ENCODE measurements around the gene ZMIZ1.

Gene ZMIZ1

DNA sequence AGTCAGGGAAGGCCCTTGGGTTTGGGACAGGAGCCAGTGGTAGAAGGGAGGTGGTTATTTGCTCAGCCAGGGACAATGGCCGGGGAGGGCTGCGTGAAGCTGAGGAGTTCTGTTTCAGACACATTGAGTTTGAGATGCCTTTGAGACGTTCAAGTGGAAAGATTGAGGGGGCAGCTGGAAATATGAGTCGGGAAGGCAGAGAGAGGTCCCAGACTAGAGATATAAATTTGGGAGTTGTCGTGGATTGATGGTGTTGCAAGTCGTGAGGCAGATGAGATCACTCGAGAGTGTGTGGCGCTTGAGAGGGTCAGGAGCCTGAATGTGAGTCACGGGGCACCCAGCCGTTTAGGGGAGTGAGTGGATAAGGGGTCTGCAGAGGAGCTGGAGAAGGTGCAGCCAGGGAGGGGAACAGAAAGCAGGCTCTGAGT, 73.3 kb downstream of the ZMIZ1 start:
- no peak for FAIRE-seq

DNA sequence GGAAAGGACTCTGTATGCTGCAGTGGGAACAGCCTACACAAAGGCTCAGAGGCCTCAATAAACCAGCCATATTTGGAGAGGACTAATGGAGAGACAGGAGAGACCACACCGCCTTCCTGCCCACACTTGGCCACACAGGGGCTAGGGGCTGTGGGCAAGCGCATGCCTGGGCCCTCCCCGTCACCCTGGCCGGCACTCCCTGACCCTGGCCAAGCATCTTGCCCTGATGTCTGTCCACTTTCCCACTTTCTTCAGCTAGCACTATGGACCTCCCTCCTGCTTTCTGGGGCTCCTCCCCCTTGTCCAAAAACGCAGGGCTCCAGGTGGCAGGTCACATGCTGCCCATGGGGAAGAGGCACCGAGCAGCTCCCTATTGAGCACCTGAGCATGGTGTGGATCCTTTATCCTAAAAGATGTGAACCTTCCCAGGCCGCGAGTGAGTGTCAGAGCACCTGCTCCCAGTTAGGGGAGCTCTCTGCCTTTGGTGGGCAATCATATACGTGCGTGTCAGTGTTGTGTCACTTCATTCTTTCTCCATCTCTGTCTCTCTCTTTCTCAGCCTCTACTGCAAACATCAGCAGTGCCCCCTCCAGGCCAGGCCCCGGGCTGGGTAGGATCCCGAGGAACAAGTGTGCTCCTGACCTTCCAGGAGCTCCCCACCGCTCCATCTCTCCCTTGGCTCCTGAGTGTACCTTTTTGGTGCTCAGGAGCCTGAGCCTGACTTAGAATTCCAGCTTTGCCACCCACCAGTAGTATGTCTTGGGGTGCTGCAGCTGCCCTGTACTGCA, 74.0 kb downstream of the ZMIZ1 start:
- FAIRE-seq, result no peak

DNA sequence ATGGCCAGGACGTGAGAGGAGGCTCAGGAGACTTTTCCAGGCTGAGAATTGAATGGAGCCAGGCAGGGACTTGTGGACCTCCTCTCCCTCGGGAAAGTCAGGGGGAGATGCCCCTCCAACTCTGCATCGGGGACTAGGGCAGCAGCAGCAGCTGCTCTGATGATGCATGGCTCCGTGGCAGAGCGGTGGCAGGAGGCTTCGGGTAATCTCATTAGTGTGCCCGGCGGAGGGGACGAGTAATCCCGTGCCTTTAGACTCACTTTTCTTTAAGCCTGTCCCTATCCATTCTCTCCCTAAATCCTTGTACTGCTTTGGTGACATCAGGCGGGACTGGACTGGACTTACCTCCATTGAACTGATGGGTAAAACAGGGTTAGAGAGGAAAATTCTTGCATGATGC, 75.1 kb downstream of the ZMIZ1 start:
- FAIRE-seq, result no peak

DNA sequence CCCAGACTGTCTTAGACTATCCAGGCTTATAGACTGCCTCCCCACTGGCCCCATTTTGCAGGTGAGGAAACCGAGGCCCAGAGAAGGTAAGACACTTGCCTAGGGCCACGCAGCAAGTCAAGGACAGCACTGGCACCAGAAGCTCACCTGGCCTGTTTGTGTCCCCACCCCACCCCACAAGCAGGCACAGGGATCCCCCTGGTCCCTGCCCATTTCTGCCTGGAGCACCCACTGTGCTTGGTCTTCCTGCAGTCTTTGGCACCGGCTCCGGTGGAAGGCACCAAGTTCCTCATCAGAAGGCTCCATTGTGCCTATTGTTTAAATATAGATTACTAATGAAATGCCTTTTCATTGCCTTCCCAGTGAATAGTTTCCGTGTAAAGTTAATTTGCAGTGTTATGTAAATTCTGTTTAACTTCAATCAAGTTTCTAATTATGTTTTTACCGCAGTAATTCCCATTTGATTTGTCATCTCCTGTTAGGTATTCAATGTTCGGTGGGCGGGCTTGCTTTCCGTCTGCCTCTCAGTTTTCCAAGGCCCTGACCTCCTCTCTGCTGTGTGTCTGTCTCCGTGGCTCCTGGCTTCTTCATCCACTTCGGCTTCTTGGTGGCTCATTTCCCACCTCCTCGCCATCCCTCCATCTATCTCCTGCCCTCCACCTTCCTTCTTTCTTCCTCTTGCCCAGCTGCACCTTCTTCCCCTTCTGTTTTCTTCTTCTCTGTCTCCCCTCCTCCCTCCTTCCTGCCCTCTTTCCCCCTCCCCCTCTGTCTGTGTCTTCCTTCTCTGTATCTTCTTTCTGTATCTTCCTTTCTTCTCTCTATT, 75.8 kb downstream of the ZMIZ1 start:
- FAIRE-seq, result no peak

DNA sequence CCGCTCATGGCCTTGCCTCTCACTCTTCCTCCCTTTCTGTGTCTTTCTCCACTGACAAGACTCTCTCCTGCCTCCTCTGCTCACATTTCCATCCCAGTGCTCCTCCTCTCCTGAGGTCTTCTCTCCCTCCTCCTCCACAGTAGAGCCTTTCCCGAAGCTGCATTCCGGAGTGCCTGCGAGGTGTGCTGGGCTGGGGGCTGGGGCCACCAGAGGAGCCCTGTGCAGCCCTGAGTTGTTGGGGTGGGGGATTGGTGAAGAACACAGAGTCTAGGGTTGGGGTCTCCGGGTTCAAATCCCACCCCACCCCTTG, 76.4 kb downstream of the ZMIZ1 start:
- FAIRE-seq, result no peak

DNA sequence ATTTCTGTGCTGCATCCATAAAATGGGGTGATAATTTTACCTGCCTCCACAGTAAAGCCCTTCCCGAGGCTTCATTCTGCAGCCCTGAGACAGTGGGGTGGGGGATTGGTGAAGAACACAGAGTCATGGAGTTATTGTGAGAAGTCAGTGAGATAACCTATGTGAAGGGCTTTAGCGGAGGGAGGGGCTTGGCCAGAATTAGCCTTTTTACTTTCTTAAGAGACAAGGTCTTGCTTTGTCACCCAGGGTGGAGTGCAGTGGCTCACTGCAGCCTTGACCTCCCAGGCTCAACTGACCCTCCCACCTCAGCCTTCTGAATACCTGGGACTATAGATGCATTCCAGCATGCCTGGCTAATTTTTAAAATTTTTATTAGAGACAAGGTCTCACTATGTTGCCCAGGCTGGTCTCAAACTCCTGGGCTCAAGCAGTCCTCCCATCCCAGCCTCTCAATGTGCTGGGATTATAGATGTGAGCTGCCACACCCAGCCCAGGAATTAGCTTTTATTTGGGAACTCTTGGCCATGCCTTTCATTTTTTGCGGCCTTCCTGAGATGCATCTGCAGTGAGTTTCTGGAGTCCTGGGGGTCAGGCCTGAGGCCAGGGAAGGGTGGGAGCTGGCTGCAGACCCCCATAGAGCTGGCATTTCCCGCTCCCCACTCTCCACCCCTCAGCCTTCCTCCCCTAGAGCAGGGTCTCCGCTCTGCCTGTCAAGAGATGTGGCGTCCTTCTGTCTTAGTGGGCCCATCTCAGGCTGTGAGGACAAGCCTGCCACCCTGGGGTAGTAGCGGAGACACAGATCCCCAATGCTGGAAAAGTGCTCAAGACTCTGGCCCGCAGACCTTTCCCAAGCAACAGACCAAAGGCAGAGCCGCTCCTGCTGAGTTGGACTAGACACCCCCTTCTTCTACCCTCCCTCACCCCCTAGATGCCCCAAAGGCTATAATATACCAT, 77.0 kb downstream of the ZMIZ1 start:
- no peak for FAIRE-seq

DNA sequence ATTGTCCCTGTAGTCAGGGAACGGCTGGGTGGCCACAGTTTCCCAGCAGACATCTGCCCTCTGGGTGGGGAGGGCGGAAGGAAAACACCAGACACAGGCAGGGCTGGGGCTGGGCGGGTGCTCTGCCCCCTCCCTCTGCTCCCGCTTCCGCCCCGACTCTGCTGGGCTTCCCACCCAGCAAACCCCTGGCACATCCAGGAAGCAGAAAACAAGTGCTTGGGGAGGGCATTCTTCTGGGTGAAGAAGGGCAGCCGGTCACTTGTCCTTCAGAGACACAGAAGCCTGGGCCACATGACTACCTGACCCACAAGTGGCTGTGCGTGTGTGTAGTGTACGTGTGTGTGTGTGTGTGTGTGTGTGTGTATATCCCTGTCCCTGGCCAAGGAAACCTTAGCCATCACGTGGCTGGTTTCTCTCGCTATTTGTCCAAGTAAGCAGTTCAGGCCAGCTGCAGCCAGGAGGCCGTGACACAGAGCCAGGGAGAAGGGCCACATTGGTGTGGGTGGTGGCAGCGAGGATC, 77.9 kb downstream of the ZMIZ1 start:
- no peak for FAIRE-seq

DNA sequence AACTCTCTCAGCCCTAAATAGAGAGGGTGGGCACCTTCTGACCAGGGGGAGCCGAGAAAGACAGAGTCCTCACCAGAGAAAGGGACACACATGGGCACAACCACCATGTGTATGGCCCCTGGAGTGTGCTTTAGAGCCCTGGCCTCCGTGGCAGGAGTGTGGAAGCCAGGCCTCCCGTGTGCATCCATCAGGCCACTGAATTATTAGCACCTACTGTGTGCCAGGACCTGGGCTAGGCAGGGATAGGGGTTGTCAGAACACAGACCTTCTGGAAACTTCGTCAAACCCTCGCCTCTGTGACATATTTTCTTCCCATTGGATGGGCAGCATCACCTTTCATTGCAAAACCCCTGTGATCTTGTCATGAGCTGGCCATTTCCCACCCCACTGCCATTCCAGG, 78.5 kb downstream of the ZMIZ1 start:
- no peak for FAIRE-seq

DNA sequence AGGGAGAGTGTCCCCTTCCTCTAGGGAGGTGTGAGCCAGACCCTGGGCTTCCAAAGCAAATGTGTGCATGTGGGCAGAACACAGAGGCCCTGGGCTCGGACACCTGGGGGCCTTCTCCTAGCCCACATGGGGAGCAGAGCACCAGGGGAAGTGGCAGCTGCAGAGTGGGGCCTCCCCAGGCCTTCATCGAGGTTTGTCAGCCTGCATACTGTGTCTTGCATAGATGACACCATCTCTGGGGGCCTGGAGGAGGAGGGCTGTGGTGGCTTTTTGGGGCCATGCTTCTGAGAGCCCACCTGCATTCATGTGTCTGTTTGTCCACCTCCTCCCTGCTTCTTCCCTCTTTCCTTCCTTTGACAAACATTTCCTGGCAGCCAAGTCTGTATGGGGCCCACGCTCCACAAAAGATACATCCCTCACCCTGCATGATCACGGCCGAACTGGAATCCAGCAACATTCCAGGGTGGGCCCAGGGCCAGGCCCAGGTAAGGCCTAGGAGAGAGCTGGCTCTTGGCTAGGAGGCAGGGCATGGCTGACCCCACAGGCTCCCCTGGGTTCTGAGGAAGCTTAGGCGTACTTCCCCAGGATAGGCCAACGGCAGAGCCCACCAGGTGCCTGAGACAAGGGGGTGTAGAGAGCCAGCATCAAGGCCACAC, 79.2 kb downstream of the ZMIZ1 start:
- no peak for FAIRE-seq

DNA sequence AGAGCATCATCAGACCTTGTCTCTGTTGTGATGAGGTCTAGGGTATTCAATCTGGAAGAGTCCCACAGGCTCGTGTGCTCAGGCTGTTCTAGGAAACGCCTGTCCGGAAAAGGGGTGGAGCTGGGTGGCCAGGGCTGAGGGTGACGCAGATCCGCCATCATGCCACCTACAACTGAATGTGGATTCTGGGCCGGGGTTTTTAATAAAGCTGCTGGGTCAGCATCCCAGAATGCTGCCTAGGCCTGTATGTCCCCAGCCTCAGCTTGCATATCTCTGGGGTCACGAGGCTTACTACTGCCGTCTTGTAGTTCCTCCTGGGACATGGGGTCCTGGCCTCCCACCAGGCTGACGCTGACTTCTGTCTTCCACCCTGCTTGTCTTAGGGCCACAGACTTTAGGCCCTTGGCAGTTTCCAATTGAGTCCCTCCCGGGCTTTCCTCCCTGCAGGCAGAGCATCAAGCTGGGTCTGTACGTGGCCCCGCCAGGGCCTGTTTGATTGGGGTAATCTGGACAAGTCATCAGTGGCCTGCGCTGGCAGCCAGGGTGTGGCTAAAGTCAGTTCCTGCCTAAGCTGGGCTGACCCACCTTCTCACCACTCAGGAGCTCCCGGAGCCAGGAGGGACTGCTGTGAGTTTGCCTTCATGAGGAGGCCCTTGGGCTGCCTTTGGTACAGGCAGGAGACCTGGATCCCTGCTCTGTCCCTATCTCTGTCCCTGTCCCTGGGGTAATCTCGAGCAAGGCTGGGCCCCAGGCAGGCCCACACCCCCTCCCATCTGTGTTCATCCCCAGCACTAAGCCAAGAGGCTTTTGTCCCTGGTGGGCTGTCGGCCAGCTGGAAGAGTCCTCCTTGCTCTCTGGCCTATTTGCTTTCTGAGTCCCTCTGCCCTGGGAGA, 79.9 kb downstream of the ZMIZ1 start:
- no peak for FAIRE-seq

DNA sequence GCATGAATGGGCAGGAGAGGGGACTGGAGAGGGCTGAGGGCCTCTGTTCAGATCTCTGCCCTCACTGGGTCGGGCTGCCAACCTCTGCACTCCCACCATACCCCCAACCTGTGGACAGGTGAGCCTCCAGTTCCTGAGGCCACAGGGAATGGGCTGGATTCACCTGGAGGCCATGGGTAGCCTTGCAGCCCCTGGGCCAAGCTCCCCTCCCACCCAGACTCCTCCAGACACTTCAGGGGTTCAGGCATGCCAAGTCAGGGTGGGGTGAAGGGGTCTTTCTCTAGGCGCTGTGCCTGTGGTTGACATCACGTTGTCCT, 80.5 kb downstream of the ZMIZ1 start:
- FAIRE-seq, result no peak

DNA sequence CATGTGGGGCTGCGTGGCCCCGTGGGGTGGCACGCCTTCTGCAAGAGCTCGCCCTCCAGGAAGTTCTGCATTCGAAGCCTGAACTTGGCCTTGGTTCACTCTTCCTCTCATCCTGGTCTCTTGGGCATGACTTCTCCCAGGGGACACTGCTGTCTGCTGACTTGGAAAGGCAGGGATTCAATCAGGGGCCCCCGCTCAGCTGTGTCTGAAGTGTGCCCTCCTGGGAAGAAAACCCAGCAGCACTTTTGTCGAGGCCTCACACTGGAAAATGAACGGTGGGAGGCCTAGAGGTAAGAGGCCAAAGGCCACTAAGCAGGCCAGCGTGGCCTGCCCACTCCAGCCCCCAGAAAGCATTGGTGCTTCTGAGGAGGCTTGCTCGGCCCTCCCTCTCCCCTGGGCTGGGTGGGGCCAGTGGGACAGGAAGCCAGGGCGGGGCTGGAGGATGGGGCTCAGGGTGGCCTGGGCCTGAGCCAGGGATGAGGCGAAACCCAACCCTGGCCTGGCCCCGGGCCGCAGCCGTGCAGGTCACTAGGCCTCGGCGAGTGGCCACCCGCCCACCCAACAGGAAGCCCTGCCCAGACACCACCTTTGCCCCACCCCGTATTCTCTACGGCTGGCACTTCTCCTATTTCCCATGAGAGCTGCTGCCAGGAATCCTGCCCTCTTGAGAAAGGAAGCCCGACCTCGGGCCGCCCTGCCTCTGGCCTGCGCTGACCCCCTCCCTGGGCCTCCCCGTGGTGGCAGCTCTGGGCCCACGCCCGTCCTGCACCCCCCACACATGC, 81.1 kb downstream of the ZMIZ1 start:
- no peak for FAIRE-seq

DNA sequence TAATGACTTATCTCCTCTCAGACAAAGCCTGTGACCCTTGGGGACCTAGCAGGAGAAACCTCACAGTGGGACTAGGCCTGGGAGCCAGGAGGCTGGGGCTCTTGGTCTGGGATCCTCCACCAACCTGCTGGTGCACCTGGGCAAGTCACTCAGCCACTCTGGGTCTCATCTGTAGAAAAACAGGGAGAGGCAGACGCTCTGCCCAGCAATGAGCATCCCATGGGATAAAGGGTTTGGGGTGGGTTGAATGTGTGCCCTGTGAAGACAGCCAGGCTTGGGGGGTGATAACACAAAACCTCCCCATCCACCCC, 81.6 kb downstream of the ZMIZ1 start:
- no peak for FAIRE-seq

DNA sequence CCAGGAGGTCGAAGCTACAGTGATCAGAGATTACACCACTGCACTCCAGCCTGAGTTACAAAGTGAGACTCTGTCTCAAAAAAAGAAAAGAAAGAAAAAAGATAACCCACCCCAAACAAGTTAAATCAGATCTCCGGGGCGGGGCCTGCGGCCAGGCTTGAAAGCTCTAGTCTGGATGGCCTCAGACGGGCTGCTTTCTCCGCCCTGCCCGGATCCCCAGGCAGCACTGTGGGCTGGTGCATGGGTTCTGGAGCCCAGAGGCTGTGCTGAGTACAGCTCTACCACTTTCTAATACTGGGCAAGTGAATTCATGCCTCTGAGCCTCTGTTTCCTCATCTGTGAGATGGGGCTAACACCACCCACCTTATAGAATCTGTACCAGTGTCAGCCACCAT, 83.7 kb downstream of the ZMIZ1 start:
- no peak for FAIRE-seq

DNA sequence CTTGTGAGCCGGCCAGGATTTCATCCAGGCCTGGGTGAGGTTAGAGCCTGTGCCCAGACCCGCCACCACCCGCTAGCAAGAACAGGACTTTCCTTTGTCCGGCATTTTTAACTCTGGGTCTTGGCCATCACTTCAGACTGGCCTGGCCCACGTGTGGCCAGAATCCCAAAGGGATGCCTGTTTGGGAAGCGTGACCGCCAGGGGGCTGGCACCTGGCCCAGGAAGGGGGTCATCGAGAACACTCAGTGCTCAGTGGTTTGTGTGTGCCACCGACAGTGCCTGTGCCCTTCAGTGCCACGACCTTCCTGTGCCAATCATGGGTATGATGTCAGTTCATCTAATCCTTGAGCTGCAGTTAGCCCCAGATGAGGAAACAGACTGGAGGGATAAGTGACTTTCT, 85.0 kb downstream of the ZMIZ1 start:
- FAIRE-seq, result no peak

DNA sequence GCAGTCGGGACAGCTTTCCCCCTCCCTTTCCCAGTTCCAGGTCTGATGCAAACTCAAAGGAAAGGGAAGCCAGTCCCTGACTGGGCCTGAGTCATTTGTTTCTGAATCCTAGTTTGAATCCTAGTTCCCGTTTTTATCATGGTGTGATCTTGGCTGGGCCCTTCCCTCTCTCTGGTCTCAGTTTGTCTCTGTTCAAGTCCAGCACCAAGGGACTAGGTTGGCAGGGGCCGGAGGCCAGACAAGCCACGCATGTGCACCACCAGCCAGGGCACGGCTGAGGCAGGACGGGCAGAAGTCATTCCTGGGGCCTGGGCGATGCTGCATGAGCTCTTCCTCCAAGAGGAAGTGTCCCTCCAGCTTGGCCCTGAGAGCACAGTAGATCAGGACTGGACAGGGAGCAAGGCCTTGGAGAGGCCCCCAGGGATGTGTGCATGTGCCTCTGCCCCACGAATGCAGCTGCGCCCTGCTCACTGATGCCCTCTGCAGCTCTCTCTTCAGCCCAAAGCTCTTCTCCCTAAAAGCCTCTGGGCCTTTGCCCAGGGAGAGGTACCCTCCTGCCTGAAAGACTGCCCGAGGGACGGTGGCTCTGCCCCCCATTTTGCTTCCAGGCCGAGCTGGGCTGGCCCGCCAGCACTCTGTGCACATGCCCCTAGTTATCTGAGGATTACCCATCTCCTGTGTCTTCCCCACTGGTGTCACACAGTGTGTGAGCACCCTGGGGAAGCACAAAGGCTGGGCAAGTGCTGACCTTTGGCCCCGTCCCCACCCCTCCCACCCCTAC, 86.7 kb downstream of the ZMIZ1 start:
- FAIRE-seq, result no peak

DNA sequence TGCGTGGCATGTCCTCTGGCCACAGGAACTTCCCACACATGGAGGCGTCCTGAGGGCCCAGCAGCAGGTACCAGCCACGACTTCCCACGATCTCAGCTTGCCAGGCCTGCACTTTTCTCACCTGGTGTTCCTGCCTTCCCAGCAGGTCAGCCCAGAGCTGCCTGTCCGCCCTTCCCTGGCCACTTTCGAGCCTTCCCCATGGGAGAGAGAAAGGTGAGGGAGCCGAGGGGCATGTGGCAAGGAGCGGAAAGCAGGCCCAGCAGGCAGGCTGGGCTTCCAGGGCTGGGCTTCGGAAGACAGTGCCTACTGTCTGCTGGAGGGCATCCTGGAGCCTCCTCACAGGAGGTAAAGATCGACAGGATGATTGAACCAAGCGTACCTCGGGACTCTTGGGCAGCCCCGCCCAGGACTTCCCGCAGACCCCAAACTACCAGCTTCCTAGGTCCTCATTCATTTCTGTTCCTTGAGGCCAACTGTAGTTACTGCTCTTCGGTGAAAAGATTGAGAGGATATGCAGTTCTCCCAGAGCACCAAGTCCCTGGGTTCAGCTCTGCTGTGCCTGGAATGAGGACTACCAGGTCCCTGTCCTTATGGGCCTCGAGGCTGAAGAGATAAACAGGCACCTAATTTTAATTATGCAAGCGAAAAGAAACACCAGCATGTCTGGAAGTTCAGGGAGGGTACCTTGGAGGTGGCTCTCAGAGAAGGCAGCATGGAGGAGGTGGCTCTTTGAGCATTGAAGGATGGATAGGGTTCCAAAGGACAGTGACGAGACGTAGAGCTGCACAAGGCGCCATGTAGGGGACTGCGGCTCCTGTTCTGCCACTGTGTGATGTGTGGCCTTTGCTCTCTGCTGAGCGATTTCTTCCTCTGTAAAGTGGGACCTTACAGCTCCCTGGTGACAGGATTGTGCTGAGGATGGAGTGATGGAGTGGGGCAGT, 87.8 kb downstream of the ZMIZ1 start:
- no peak for FAIRE-seq

DNA sequence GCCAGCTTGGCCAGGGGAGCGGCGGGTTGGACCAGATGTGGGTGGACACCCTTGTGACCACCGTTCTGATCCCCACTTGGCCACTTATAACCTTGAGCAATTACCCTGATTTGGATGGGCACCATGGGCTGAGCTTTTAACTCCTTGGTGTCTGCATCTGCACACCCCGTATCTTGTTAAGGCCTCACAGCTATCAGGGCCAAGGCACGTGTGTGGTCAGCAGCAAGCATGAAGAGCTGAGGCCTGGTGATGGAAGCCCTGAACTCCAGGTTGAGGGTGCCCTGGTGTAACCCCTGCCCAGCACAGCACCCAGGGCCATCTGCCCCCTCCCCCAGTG, 89.2 kb downstream of the ZMIZ1 start:
- FAIRE-seq, result no peak
